Stomach (tissue), 4 donors: Measurements from ENCODE around the gene SLC25A41.

Source experiments
- CTCF ChIP-seq, 7 experiments: fragments of 450-650 bp in 4 of 7; fragments of 200-600 bp in 3 of 7; sonication (generic) in 3 of 7; IDR thresholded peaks; one replicate each; pipeline ENCODE4 v1.5.1; 2016 to 2019; ENCODE audit warnings: antibody characterized with exemption in 7 of 7, control low read depth in 2 of 7, mild to moderate bottlenecking in 1 of 7
- EP300 ChIP-seq: sonication (generic); formaldehyde crosslinking; IDR thresholded peaks from one replicate; pipeline ENCODE4 v1.6.1; 2017; ENCODE audit warnings: antibody characterized with exemption
- POLR2A ChIP-seq, 4 donors: fragments of 450-650 bp; IDR thresholded peaks; one replicate each; pipeline ENCODE4 v1.6.1; 2016; ENCODE audit warnings: antibody characterized with exemption in 4 of 4, control low read depth in 2 of 4, mild to moderate bottlenecking in 1 of 4, moderate library complexity in 1 of 4

GRCh38 chr19:6450166-6450565, 16.6 kb upstream of the SLC25A41 start:
- TF ChIP-seq CTCF (IDR thresholded peaks at IDR 0.05) (no peak), POLR2A (IDR thresholded peaks at IDR 0.05) (no peak), EP300 (no peak)
